A673 (cell line): ENCODE results near the gene C16orf86.

Source experiments
- EZH2 ChIP-seq: fragments of 200-600 bp; sonication (generic); IDR thresholded peaks from 2 replicates; pipeline ENCODE4 v1.6.1; 2017; ENCODE audit warnings: borderline replicate concordance, low read depth, mild to moderate bottlenecking, mixed read lengths, antibody characterized with exemption, low read length; ENCODE audit not compliant: poor library complexity, severe bottlenecking
- TF ChIP-seq, protein P1 (sequence below): fragments of 300-800, 200-600 bp; sonication (generic); conservative IDR thresholded peaks from 2 replicates; pipeline ENCODE4 v1.5.1; 2017; ENCODE audit warnings: low read depth, mild to moderate bottlenecking, antibody characterized with exemption, low read length, moderate library complexity, mixed read lengths

DNA sequence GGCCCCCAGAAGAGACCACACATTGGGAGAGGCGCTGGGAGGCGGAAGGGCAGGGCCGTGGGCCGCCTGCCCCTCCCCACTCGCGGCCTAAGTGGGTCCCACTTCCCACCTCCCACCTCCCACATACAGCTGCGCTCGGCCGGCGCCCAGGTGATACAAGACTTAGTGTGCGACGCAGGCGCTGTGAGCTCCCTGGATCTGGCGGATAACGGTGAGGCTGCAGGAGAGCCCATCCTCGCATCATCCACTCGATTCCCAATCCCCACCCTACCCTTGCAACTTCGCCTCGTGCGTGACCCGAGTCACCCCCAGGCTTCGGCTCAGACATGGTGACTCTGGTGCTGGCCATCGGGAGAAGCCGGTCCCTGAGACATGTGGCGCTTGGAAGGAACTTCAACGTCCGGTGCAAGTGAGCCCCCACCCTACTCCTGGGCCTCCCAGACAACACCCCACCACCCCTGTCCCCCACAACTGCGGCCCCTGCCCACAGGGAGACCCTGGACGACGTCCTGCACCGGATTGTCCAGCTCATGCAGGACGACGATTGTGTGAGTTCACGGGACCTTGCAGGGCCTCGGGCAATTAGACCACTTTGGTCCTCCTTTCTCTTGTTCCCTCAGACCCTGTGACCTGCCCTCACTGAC lies 17.7 kb upstream of the C16orf86 start:
- no peak for TF ChIP-seq EZH2
- TF ChIP-seq, protein P1, sequence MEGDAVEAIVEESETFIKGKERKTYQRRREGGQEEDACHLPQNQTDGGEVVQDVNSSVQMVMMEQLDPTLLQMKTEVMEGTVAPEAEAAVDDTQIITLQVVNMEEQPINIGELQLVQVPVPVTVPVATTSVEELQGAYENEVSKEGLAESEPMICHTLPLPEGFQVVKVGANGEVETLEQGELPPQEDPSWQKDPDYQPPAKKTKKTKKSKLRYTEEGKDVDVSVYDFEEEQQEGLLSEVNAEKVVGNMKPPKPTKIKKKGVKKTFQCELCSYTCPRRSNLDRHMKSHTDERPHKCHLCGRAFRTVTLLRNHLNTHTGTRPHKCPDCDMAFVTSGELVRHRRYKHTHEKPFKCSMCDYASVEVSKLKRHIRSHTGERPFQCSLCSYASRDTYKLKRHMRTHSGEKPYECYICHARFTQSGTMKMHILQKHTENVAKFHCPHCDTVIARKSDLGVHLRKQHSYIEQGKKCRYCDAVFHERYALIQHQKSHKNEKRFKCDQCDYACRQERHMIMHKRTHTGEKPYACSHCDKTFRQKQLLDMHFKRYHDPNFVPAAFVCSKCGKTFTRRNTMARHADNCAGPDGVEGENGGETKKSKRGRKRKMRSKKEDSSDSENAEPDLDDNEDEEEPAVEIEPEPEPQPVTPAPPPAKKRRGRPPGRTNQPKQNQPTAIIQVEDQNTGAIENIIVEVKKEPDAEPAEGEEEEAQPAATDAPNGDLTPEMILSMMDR = no peak
